Activated B cell treated with CpG ODN at 0.5 μM for 24 hours (primary cell): ENCODE measurements around the gene KLKB1. TPM values are rescaled to one million over a fixed set of nuclear protein-coding genes. Genes with fewer than 3 reads are reported as not detected.

Experiments used
- ATAC-seq: fragments of 200-7000 bp; cut with Tn5 transposase; one replicate; pipeline ENCODE4 v1.10.0; 2021; ENCODE audit warnings: low read depth, mild to moderate bottlenecking, moderate library complexity
- CTCF ChIA-PET: fragments of 350-600 bp; sonication (Branson Sonifier 250); formaldehyde crosslinking; loops from one replicate; lab custom pipeline; 2021; ENCODE audit warnings: antibody characterized with exemption; lab: Charles Lee
- POLR2A ChIA-PET: fragments of 350-600 bp; sonication (Branson Sonifier 250); formaldehyde crosslinking; loops from one replicate; lab custom pipeline; 2021; ENCODE audit warnings: antibody characterized with exemption; lab: Charles Lee
- DNase-seq: peaks from one replicate; pipeline ENCODE4 v3.0.0; 2022
- H3K27ac Mint-ChIP-seq: one replicate; pipeline ENCODE4 v1.8.0; 2020; ENCODE audit warnings: mixed read lengths
- H3K27me3 Mint-ChIP-seq: one replicate; pipeline ENCODE4 v1.8.0; 2021; ENCODE audit warnings: mixed read lengths
- H3K36me3 Mint-ChIP-seq: one replicate; pipeline ENCODE4 v1.8.0; 2021; ENCODE audit warnings: low read depth, mixed read lengths
- H3K4me1 Mint-ChIP-seq: one replicate; pipeline ENCODE4 v1.8.0; 2021; ENCODE audit warnings: mixed read lengths
- H3K4me3 Mint-ChIP-seq: one replicate; pipeline ENCODE4 v1.8.0; 2020; ENCODE audit warnings: mild to moderate bottlenecking, mixed read lengths
- H3K9me3 Mint-ChIP-seq: one replicate; pipeline ENCODE4 v1.8.0; 2020; ENCODE audit warnings: mixed read lengths
- intact Hi-C: fragments of 100-400 bp; cut with micrococcal nuclease; formaldehyde crosslinking; loops from one replicate; pipeline ENCODE4 v1.15.1; 2024
- total RNA-seq: library from RNA; stranded (reverse); gene quantifications from 2 replicates; pipeline ENCODE4 v1.2.3, GENCODE V29; 2022
- TF ChIP-seq, protein P1 (sequence below): fragments of 200-600 bp; IDR thresholded peaks from one replicate; pipeline ENCODE4 v1.8.0; 2022; ENCODE audit warnings: antibody characterized with exemption, mild to moderate bottlenecking

The KLKB1 gene
- total RNA-seq, 1 donor from 2014 or later = 0.16 TPM

- no peak for ATAC-seq
- DNase-seq = no peak
- TF ChIP-seq, protein P1, sequence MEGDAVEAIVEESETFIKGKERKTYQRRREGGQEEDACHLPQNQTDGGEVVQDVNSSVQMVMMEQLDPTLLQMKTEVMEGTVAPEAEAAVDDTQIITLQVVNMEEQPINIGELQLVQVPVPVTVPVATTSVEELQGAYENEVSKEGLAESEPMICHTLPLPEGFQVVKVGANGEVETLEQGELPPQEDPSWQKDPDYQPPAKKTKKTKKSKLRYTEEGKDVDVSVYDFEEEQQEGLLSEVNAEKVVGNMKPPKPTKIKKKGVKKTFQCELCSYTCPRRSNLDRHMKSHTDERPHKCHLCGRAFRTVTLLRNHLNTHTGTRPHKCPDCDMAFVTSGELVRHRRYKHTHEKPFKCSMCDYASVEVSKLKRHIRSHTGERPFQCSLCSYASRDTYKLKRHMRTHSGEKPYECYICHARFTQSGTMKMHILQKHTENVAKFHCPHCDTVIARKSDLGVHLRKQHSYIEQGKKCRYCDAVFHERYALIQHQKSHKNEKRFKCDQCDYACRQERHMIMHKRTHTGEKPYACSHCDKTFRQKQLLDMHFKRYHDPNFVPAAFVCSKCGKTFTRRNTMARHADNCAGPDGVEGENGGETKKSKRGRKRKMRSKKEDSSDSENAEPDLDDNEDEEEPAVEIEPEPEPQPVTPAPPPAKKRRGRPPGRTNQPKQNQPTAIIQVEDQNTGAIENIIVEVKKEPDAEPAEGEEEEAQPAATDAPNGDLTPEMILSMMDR = no peak
- Mint-ChIP-seq H3K4me1 (no peaks in the 10 kb centered on the region), H3K4me3 (no peak overlapping the region), H3K9me3 (peaks cover 5% of the 10 kb centered on the region), H3K27ac (no peak overlapping the region), H3K27me3 (no peaks in the 10 kb centered on the region), H3K36me3 (no peaks in the 10 kb centered on the region)
- intact Hi-C loops = no loop called here
- CTCF ChIA-PET = no interaction called here
- POLR2A ChIA-PET = no interaction called here
Observed at GRCh38 chr4:186248643-186249042, 21.3 kb downstream of the KLKB1 start.

DNA sequence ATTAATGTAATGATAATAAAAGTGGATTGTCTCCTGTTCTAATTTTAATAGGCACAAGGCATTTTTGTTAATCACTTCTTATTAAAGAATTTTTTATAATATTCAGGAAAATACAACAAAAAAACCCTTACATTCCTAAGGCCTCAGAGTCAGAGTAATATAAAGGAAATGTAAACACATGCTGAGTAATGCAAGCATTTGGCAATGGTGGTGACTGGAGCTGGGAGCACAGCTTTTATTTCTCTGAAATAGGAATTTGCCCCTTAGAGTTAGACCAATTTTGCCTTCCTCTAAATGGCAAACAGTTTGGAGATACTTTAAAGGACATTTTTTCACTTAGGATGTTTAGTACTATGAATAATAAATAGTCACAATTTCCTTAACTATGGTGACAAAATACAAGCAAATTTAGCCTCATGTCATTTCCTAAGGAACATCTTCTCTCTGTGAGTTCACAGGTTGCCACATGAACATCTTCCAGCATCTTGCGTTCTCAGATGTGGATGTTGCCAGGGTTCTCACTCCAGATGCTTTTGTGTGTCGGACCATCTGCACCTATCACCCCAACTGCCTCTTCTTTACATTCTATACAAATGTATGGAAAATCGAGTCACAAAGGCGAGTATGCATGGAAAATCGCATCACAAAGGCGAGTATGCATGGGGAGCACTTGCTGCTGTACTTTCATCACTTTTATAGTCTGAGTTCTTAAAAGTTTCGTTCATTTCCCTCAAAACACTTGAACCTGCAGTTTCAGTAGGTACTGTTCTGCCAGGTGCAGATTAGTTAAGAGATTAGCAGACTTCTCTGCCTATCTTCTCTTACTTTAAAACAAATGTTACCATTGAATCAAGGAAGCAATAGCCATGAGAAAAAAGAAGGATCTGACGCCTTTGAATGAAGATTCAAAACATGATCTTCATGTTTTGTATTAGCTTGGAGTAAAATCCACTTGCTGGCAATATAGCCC is 22.8 kb downstream of the KLKB1 start:
- Mint-ChIP-seq H3K4me3 (no peak overlapping the region), H3K4me1 (no peaks in the 10 kb centered on the region), H3K27me3 (no peaks in the 10 kb centered on the region), H3K9me3 (peaks cover 5% of the 10 kb centered on the region), H3K27ac (no peak overlapping the region), H3K36me3 (no peaks in the 10 kb centered on the region)
- intact Hi-C loops = no loop called here
- ATAC-seq (no peak), DNase-seq (no peak)
- POLR2A ChIA-PET = no interaction called here
- CTCF ChIA-PET = no interaction called here
- TF ChIP-seq, protein P1 = no peak

DNA sequence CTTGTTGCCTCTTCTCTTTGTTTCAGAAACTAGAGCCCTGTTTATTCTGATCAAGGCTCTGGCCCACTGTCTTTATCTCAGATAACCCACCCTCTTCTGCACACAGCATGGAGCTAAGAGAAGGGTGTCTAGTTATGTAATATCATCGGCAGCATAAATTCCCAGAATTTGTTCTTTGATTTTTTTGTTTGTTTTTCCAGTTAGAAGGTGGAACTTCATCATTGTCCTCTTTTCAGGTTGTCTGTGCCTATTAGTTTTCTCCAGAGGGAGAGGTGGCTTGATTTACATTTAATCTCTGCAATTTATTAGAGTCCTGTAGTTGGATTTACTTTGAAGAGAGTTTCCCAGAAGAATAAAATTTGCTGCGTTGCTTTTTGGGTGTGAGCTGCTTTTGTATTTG is 23.5 kb downstream of the KLKB1 start:
- ChIA-PET CTCF (no interaction called here), POLR2A (no interaction called here)
- no peaks in the 10 kb centered on the region for H3K4me1 Mint-ChIP-seq
- ATAC-seq (no peak), DNase-seq (no peak)
- peaks cover 5% of the 10 kb centered on the region for H3K9me3 Mint-ChIP-seq
- no peak overlapping the region for H3K27ac Mint-ChIP-seq
- H3K4me3 Mint-ChIP-seq = no peak overlapping the region
- no peaks in the 10 kb centered on the region for H3K27me3 Mint-ChIP-seq
- TF ChIP-seq, protein P1 = no peak
- intact Hi-C loops = no loop called here
- no peaks in the 10 kb centered on the region for H3K36me3 Mint-ChIP-seq

DNA sequence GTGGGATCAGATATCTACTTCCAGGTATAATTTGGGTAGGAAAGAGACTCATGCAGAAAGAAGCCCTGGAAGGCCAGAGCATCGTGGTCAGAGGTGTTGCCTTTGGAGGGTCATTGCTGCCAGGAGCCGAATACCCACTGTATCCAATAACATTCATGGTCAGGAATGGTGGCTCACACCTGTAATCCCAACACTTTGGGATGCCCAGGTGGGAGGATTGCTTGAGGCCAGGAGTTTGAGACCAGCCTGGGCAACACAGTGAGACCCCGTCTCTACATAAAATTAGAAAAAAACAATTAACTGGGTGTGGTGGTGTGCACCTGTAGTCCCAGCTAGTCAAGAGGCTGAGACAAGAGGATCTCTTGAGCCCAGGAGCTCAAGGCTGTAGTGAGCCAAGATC is 27.8 kb downstream of the KLKB1 start:
- Mint-ChIP-seq H3K4me3 (no peak overlapping the region), H3K27me3 (no peaks in the 10 kb centered on the region), H3K36me3 (no peaks in the 10 kb centered on the region), H3K9me3 (no peaks in the 10 kb centered on the region), H3K27ac (no peak overlapping the region), H3K4me1 (no peaks in the 10 kb centered on the region)
- intact Hi-C loops = no loop called here
- ATAC-seq (no peak), DNase-seq (no peak)
- TF ChIP-seq, protein P1 = no peak
- CTCF ChIA-PET = no interaction called here
- POLR2A ChIA-PET = no interaction called here

- Mint-ChIP-seq H3K4me3 (no peak overlapping the region), H3K9me3 (no peaks in the 10 kb centered on the region), H3K4me1 (no peaks in the 10 kb centered on the region), H3K27ac (no peak overlapping the region), H3K36me3 (no peaks in the 10 kb centered on the region), H3K27me3 (peaks cover 4% of the 10 kb centered on the region)
- ChIA-PET CTCF (no interaction called here), POLR2A (no interaction called here)
- intact Hi-C loops = no loop called here
- TF ChIP-seq, protein P1 = no peak
- ATAC-seq (no peak), DNase-seq (no peak)
Observed at GRCh38 chr4:186258216-186258811, 31.0 kb downstream of the KLKB1 start.
